ENCODE measurements around the gene TCF7L1.
A peak's percentile ranks its signal among the peaks of the same experiment; 100 is the strongest.
"Not testable (repeated sequence)": the region's sequence is repeated elsewhere in the genome, so short reads cannot be mapped to it uniquely, and the experiment has no call there.

Gene TCF7L1

DNA sequence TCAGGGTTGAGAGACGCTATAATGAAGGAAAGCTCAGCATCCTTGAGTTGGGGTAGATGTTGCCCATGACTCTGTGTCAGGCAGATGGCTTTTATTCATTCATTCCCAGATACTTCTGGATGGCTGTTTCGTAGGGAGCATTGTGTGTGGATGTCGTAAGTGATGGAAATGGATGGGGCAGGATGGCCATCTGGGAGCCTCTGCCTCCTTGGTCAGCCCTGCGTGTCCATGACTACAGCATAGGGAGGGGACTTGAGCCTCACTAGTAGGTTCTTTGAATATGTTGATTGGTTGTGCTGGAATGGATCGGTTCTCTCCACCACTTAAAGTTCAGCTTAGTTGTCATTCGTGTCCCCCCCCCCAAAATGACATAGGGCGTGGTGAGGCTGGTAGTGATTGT lies 149.7 kb downstream of the TCF7L1 start:
- DNase-seq (ENCODE audit: low read depth) = no peak

DNA sequence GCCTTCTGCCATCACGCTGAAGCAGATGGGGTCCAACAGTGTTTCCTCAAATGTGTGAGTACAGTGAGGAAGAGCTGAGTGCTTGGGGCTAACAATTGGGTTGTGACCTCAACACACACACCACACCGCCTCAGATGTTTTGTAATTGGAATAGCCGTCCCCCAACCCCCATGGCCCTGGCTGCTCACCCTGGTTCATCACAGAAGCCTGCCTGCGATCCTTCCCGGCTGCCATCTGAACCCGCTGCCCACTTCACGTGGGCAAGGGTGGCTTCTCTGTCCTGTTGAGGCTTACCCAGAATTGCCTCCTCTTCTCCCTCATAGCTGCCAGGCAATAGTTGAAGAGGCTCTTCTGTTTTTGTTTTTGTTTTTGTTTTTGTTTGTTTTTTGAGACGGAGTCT lies 150.4 kb downstream of the TCF7L1 start:
- DNase-seq (ENCODE audit: low read depth) = no peak

DNA sequence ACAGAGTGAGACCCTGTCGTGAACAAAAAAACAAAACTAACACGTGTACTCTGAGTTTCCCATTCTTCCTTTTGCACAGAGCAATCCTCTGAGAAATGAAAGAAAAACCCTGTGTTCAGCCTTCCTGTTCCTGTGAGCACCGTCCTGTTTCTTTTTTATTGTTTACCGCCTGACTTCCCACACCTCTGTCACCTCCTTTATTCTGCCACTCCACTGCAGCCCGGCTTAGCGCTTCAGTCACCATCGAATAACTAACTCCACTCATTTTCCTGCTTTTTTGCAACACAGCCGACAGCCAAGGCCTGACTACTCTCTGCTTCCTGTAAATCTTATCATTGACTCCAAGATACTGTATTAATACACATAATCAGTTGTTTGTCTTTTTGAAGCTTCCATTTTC lies 153.7 kb downstream of the TCF7L1 start:
- no peak for DNase-seq (ENCODE audit: low read depth)

GRCh38 chr2:85287721-85288120 lies 154.5 kb downstream of the TCF7L1 start:
- DNase-seq (ENCODE audit: low read depth) = no peak

DNA sequence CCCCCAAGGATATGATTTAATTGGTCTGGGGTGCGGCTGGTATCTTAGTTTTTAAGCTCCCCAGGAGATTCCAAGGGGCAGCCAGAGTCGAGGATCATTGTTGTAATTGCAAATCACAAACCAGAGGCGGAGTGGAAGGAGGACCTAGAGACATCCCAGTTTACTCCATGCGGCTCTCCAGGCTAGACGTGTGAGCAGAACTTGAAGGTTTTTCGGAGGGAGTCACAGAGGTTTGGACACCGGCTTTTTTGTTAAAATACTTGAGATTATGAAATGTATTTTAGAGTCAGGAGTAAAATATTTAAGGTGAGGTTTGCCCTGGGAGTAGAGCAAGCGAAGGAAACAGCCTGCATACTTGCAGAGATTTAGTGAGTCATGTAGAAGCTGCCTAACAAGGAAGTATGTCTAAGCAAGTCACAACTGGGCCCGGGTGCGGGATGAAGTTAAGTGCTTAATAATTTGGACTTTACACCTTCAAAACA lies 155.1 kb downstream of the TCF7L1 start:
- no peak for DNase-seq (ENCODE audit: low read depth)

- no peak for DNase-seq (ENCODE audit: low read depth)
Measured at GRCh38 chr2:85291425-85292023, 158.3 kb downstream of the TCF7L1 start.

- no peak for DNase-seq (ENCODE audit: low read depth)
Measured at GRCh38 chr2:85302121-85302520, 168.9 kb downstream of the TCF7L1 start.

- no peak for DNase-seq (ENCODE audit: low read depth)
Measured at GRCh38 chr2:85303780-85304531, 170.8 kb downstream of the TCF7L1 start.

- no peak for DNase-seq (ENCODE audit: low read depth)
Measured at GRCh38 chr2:85307527-85307897, 174.3 kb downstream of the TCF7L1 start.

DNA sequence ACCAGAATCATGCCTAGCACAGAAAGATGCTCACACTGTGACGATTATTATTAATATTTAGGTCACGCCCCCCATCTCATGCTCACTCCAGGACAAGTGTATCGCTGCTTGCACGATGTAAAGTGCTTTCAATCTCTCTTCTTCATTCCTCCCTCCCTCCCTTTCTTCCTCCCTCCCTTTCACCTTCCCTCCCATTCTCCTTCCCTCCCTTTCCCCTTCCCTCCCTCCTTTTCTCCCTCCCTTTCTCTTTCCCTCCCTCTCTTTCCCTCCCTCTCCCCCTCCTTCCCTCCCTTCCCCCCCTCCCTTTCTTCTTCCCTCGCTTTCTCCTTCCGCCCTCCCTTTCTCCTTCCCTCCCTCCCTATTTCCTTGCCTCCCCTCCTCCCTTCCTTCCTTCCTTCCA lies 175.0 kb downstream of the TCF7L1 start:
- DNase-seq (ENCODE audit: low read depth) = no peak

DNA sequence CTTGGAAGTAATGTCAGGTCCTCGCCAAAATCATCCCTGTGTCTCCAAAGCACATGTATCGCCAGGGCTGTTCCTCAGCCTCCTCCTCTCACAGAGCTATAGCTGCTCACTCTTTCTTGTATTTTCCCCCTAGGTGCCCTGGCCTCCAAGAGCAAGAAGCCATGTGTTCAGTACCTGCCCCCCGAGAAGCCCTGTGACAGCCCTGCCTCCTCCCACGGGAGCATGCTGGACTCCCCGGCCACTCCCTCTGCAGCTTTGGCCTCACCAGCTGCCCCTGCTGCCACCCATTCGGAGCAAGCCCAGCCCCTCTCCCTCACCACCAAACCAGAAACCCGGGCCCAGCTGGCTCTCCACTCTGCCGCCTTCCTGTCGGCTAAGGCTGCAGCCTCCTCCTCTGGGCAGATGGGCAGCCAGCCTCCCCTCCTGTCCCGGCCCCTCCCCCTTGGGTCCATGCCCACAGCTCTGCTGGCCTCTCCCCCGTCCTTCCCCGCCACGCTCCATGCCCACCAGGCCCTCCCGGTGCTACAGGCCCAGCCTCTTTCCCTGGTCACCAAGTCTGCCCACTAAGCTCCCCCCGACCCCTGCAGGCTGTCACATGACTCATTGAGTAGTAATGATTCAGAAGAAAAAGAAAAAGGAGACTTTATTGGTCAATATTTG lies 175.8 kb downstream of the TCF7L1 start:
- peak; percentile 60 for DNase-seq (ENCODE audit: low read depth)

- no peak for DNase-seq (ENCODE audit: low read depth)
Measured at GRCh38 chr2:85309699-85310321, 176.6 kb downstream of the TCF7L1 start.

- DNase-seq (ENCODE audit: low read depth) = no peak
Measured at GRCh38 chr2:85310330-85310729, 177.1 kb downstream of the TCF7L1 start.

DNA sequence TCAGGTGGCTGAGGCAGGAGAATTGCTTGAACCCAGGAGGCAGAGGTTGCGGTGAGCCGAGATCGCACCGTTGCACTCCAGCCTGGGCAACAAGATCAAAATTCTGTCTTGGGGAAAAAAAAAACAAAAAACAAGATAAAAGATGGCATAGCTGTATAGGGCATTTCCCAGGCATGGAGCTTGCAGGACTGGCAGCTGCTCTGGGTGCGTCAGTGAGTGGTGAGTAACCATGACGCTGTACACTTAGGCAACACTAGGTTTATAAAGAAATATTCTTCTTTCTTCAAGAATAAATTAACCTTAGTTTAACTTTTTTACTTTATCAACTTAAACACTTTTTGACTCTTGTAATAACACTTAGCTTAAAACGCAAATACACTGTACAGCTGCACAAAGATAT lies 179.2 kb downstream of the TCF7L1 start:
- peak; percentile 86 for DNase-seq (ENCODE audit: low read depth)

DNA sequence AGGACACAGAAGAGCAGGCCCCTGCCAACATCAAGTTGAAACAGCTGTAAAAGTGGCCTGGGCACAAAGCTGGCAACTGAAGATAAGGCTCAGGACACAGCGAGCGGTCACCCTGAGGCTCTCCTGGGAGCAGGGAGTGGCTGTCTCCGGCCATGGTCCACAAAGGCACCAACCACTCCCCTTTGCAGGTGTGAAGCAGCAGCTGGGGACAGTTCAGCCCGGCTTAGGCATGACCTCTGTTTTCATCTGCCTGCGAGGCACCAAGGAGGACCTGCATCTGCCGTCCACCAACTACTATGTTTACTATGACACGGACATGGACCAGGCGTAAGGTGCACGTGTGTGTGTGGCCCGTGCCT lies 181.7 kb downstream of the TCF7L1 start:
- no peak for DNase-seq (ENCODE audit: low read depth)

DNA sequence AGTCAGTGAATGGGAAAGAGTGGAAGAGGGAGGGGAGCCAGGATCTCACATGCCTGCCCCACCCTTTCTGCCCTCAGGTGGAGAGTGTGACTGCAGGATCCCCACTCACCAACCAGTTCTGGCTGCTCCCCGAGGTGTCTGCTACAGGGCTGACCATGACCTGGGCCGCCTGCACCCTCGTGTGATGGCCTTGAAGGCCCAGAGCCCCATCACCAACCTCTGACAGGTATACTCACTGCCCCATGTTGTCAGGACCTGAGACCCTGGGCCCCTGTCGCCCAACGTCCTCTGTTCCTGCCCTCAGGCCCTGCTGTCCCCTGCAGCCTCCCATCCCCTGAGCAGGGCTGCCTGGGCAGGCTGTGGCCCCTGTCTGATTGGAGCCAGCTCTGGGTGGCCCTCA lies 182.7 kb downstream of the TCF7L1 start:
- not testable (repeated sequence) for DNase-seq (ENCODE audit: low read depth)

DNA sequence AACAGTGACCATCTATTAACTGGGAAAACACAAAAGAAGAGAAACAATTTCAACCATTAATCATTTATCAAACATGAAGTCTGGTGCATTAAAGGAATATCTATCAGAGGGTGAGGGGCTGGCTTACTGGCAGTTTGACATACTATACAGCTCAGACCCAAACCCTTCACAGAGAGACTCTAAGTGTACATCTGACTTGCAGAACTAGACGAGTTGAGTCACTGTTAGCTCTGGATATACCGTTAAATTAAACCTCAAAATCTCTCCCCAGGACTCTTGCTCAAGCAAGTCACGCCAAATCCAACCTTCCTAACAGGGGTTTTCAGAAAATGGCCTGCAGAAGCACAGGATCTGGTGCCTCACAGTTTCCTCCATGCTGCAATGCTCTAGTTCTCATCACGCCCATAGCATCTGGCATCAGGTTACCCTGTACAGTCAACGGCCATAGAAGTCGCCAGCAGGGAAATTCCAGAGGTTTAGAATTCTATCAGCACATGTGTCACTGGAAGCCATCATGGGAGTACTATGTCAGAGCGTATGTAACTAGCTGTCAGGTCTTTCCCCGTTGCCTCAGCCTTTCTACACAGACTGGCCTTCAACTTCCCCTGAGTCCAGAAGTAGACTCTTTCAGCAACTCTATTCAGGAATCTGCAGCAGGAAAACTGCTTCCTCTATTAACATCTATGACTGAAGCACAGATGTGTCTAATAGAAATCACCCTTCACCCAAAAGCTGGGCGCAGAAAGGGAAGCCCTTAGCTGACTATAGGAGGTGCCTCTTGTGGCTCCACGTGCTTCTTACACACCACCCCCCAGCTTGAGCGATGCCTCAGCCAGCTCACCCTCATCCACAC lies 185.3 kb downstream of the TCF7L1 start:
- DNase-seq (ENCODE audit: low read depth) = peak; percentile 94

DNA sequence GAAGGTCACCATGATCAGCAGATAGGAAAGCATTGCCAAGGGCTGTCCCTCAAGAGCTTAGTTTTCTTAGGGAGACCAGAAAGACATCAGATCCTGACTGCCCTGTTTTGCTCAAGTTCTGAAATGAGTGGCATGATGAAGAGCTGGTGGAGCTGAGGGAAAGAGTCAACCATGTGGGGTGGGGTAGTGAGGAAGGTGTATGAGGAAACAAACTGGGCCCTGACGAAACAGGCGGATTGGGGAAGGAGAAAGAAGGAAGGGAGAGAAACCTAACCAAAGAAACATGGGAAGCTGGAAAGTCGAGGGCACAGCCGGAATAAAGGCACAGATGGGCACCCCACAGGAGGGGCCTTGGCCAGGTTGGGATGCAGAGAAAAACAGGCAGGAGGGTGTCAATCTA lies 186.6 kb downstream of the TCF7L1 start:
- no peak for DNase-seq (ENCODE audit: low read depth)

GRCh38 chr2:85323351-85323987 lies 190.3 kb downstream of the TCF7L1 start:
- DNase-seq (ENCODE audit: low read depth) = peak; percentile 87

GRCh38 chr2:85323988-85324367 lies 190.8 kb downstream of the TCF7L1 start:
- not testable (repeated sequence) for DNase-seq (ENCODE audit: low read depth)

- peak; percentile 21 for DNase-seq (ENCODE audit: low read depth)
Measured at GRCh38 chr2:85324639-85325465, 191.7 kb downstream of the TCF7L1 start.
